SK-N-SH (cell line): ENCODE data around the gene CIDEC. TPM values are rescaled to one million over a fixed set of nuclear protein-coding genes. Genes with fewer than 3 reads are reported as not detected.
"Not testable (repeated sequence)": the region's sequence is repeated elsewhere in the genome, so short reads cannot be mapped to it uniquely, and the experiment has no call there.

Experiments used
- CTCF ChIA-PET: fragments of 300-600, 350-600 bp; formaldehyde crosslinking; extraction: SDS; loops from one replicate; lab custom pipeline; 2021; lab: Yijun Ruan, JAX
- POLR2A ChIA-PET: fragments of 350-600 bp; sonication (Branson Sonifier 250); formaldehyde crosslinking; extraction: SDS; loops from one replicate; lab custom pipeline; 2020; ENCODE audit warnings: antibody characterized with exemption, inconsistent platforms; lab: Yijun Ruan, JAX
- DNase-seq: peaks from one replicate; pipeline ENCODE4 v3.0.0; 2012
- H2AFZ ChIP-seq: fragments of 200-600 bp; sonication (generic); 2 replicates; pipeline ENCODE4 v1.8.1; 2016; ENCODE audit warnings: antibody characterized with exemption, mild to moderate bottlenecking, low read depth
- H3F3A ChIP-seq: fragments of 200-600 bp; sonication (generic); replicated peaks from 2 replicates; pipeline ENCODE3; 2016; ENCODE audit warnings: antibody characterized with exemption, mild to moderate bottlenecking; ENCODE audit not compliant: insufficient read depth
- H3K27ac ChIP-seq, 2 experiments: fragments of 200-500 bp in 1 of 2; fragments of 200-600 bp in 1 of 2; sonication (Bioruptor generic) in 1 of 2; sonication (generic), shearing (Covaris generic) in 1 of 2; 2 replicates each; pipeline versions ENCODE4 v1.5.1 to v1.6.1; 2014 to 2016; ENCODE audit warnings: low read depth in 2 of 2, inconsistent platforms in 1 of 2, low read length in 1 of 2, mild to moderate bottlenecking in 1 of 2, mixed read lengths in 1 of 2
- H3K27me3 ChIP-seq: fragments of 200-600 bp; sonication (generic), shearing (Covaris generic); 2 replicates; pipeline ENCODE4 v1.6.1; 2016; ENCODE audit warnings: mixed run types; ENCODE audit not compliant: insufficient read depth
- H3K36me3 ChIP-seq, 2 experiments: fragments of 200-500 bp in 1 of 2; fragments of 200-600 bp in 1 of 2; sonication (Bioruptor generic) in 1 of 2; sonication (generic) in 1 of 2; replicated peaks in 1 of 2; 2 replicates each; pipeline versions ENCODE3 to v1.5.1; 2014 to 2016; ENCODE audit warnings: low read length in 1 of 2, mild to moderate bottlenecking in 1 of 2; ENCODE audit not compliant: insufficient read depth in 2 of 2, control insufficient read depth in 1 of 2
- H3K4me1 ChIP-seq, 2 experiments: fragments of 200-500 bp in 1 of 2; fragments of 200-600 bp in 1 of 2; sonication (Bioruptor generic) in 1 of 2; sonication (generic), shearing (Covaris generic) in 1 of 2; 2 replicates each; pipeline versions ENCODE4 v1.5.1 to v1.6.1; 2014 to 2016; ENCODE audit warnings: low read depth in 1 of 2, low read length in 1 of 2, mixed run types in 1 of 2; ENCODE audit not compliant: insufficient read depth in 2 of 2, control insufficient read depth in 1 of 2
- H3K4me2 ChIP-seq: fragments of 200-600 bp; sonication (generic), shearing (Covaris generic); 2 replicates; pipeline ENCODE4 v1.6.1; 2017; ENCODE audit warnings: mixed run types
- H3K4me3 ChIP-seq, 2 experiments: fragments of 200-500 bp in 1 of 2; fragments of 200-600 bp in 1 of 2; sonication (Bioruptor generic) in 1 of 2; sonication (generic), shearing (Covaris generic) in 1 of 2; 2 replicates each; pipeline versions ENCODE4 v1.5.1 to v1.8.1; 2014 to 2016; ENCODE audit warnings: low read depth in 2 of 2, inconsistent platforms in 1 of 2, low read length in 1 of 2, mild to moderate bottlenecking in 1 of 2, mixed read lengths in 1 of 2, moderate library complexity in 1 of 2
- H3K79me2 ChIP-seq: fragments of 200-600 bp; sonication (generic); 2 replicates; pipeline ENCODE4 v1.8.1; 2017; ENCODE audit warnings: mild to moderate bottlenecking; ENCODE audit not compliant: insufficient read depth
- H3K9ac ChIP-seq: fragments of 200-600 bp; sonication (generic); 2 replicates; pipeline ENCODE4 v1.6.1; 2017; ENCODE audit warnings: mixed run types
- H3K9me2 ChIP-seq: fragments of 200-600 bp; sonication (generic); 2 replicates; pipeline ENCODE4 v1.6.1; 2017; ENCODE audit warnings: mixed run types
- H3K9me3 ChIP-seq: fragments of 200-600 bp; sonication (generic); 2 replicates; pipeline ENCODE4 v1.6.1; 2017; ENCODE audit warnings: mixed run types, mild to moderate bottlenecking, moderate library complexity
- H4K20me1 ChIP-seq: fragments of 200-600 bp; sonication (generic); 2 replicates; pipeline ENCODE4 v1.6.1; 2017; ENCODE audit warnings: mild to moderate bottlenecking, mixed run types; ENCODE audit not compliant: insufficient read depth
- CTCF ChIP-seq: fragments of 200-600 bp; sonication (generic); IDR thresholded peaks from 2 replicates; pipeline ENCODE4 v1.6.1; 2017; ENCODE audit warnings: antibody characterized with exemption, mild to moderate bottlenecking, moderate library complexity
- FOXM1 ChIP-seq: IDR thresholded peaks from 2 replicates; pipeline ENCODE4 v1.4.0; 2012; ENCODE audit warnings: low read depth, mild to moderate bottlenecking
- PBX3 ChIP-seq: IDR thresholded peaks from 2 replicates; pipeline ENCODE4; 2012
- RAD21 ChIP-seq: IDR thresholded peaks from 2 replicates; pipeline ENCODE4 v1.6.1; 2012; ENCODE audit warnings: mild to moderate bottlenecking, low read length
- RCOR1 ChIP-seq: fragments of 150-350 bp; IDR thresholded peaks from 2 replicates; pipeline ENCODE4 v1.6.1; 2017; ENCODE audit warnings: antibody characterized with exemption, low read length
- RXRA ChIP-seq: IDR thresholded peaks from 2 replicates; pipeline ENCODE4 v1.4.0; 2012; ENCODE audit warnings: low read depth, mild to moderate bottlenecking, borderline replicate concordance
- SMC3 ChIP-seq: IDR thresholded peaks from 2 replicates; pipeline ENCODE4 v1.6.1; 2012; ENCODE audit warnings: low read depth, low read length, improper control_type of control experiment
- TAF1 ChIP-seq: IDR thresholded peaks from 2 replicates; pipeline ENCODE4 v1.6.1; 2012; ENCODE audit warnings: low read depth, mild to moderate bottlenecking, low read length, moderate library complexity, borderline replicate concordance
- TCF12 ChIP-seq: IDR thresholded peaks from 2 replicates; pipeline ENCODE4 v1.4.0; 2012
- TEAD4 ChIP-seq: IDR thresholded peaks from 2 replicates; pipeline ENCODE4 v1.4.0; 2012; ENCODE audit warnings: mild to moderate bottlenecking, borderline replicate concordance; ENCODE audit not compliant: insufficient read depth
- USF2 ChIP-seq: fragments of 150-350 bp; IDR thresholded peaks from 2 replicates; pipeline ENCODE4 v1.6.1; 2017; ENCODE audit warnings: antibody characterized with exemption, low read length, low read depth, borderline replicate concordance
- WGBS: methylation state at CpG from one replicate; pipeline ENCODE4 v1.1.6; 2017; ENCODE audit warnings: low lambda C conversion rate; 5-methylcytosine and 5-hydroxymethylcytosine counted together
- polyA plus RNA-seq, 3 experiments: library from polyadenylated mRNA; depleted of rRNA; stranded (reverse); fragments of >200 nt; gene quantifications; 2 replicates each; pipeline ENCODE4 v1.2.3, GENCODE V29; 2012

Gene CIDEC
- polyA plus RNA-seq, 1 of the 3 experiments (the other 2 are of a cell fraction) = not detected

GRCh38 chr3:9848860-9849259 lies 31.2 kb downstream of the CIDEC start:
- ChIA-PET CTCF (interaction anchor here (0.6 to 2.1 kb wide), 12 partner anchors 14 to 439 kb away, joined by 3 to 8 read pairs (median 4); partner anchors contain the start of gene CRELD1), POLR2A (interaction anchor here (0.6 to 1.2 kb wide), 2 partner anchors 43 to 65 kb away, joined by 3 read pairs; no protein-coding TSS in a partner anchor)
- H3K36me3 ChIP-seq, H3K9me3 ChIP-seq, H3F3A ChIP-seq, H3K9me2 ChIP-seq, H3K4me1 ChIP-seq, H4K20me1 ChIP-seq, H3K27ac ChIP-seq, H3K4me2 ChIP-seq, H3K9ac ChIP-seq, H2AFZ ChIP-seq, DNase-seq, H3K79me2 ChIP-seq, H3K27me3 ChIP-seq: not testable (repeated sequence)
- peak overlapping the region in 1 of 2 experiments; percentile 13; a peak in 1 of 4 replicates for H3K4me3 ChIP-seq
- peak; percentile 74 for TF ChIP-seq CTCF
- TF ChIP-seq RAD21 = peak; percentile 62
- TF ChIP-seq SMC3 = peak; percentile 46
- TF ChIP-seq PBX3 = peak; percentile 9; the same call in 1 of the 2 replicates
- peak; percentile 32; the same call in 1 of the 2 replicates for TF ChIP-seq TCF12
- 41% methylated on average over 4 of the region's 4 CpGs for WGBS

- H3F3A ChIP-seq, H3K27me3 ChIP-seq, H2AFZ ChIP-seq, DNase-seq, H3K4me1 ChIP-seq, H3K79me2 ChIP-seq, POLR2A ChIA-PET, H3K36me3 ChIP-seq, H3K27ac ChIP-seq, H3K9me2 ChIP-seq, H3K9me3 ChIP-seq, H4K20me1 ChIP-seq, H3K9ac ChIP-seq, H3K4me3 ChIP-seq, H3K4me2 ChIP-seq: not testable (repeated sequence)
- WGBS = 58% methylated on average over 7 of the region's 9 CpGs
- CTCF ChIA-PET = interaction anchor here (0.5 to 2.1 kb wide), 5 partner anchors 17 to 440 kb away, joined by 3 to 8 read pairs (median 5); partner anchors contain the start of gene CRELD1
Measured at GRCh38 chr3:9847870-9848269, 32.2 kb downstream of the CIDEC start.

- WGBS = 93% methylated on average over 6 of the region's 6 CpGs
- no peak overlapping the region for H3K4me2 ChIP-seq
- CTCF ChIA-PET = interaction anchor here (0.5 to 2.3 kb wide), 5 partner anchors 51 to 100 kb away, joined by 3 to 11 read pairs (median 3); no protein-coding TSS in a partner anchor
- no peak for TF ChIP-seq TEAD4
- no peak for TF ChIP-seq TAF1
- TF ChIP-seq FOXM1 = no peak
- no peak for TF ChIP-seq USF2
- no peak for TF ChIP-seq RCOR1
- no peak for TF ChIP-seq RXRA
- TF ChIP-seq RAD21 = no peak
- TF ChIP-seq, all 33 proteins: peak for 0
- H3K27ac ChIP-seq = no peak overlapping the region
- H4K20me1 ChIP-seq = no peaks in the 10 kb centered on the region
- no peaks in the 10 kb centered on the region for H3K27me3 ChIP-seq
- H3K9me2 ChIP-seq = no peaks in the 10 kb centered on the region
- no peaks in the 10 kb centered on the region for H3K9me3 ChIP-seq
- no peak overlapping the region for H2AFZ ChIP-seq
- H3K4me1 ChIP-seq = peaks cover 5% of the 10 kb centered on the region in 2 experiments; a peak in 2 of 4 replicates
- peaks cover 3% of the 10 kb centered on the region for H3F3A ChIP-seq
- peaks cover 13% of the 10 kb centered on the region; the same call in 1 of the 2 replicates for H3K79me2 ChIP-seq
- no peak overlapping the region for H3K9ac ChIP-seq
- POLR2A ChIA-PET = no interaction called here
- no peak for DNase-seq
- peaks cover 0 to under 1% of the 10 kb centered on the region in 2 experiments for H3K36me3 ChIP-seq
- H3K4me3 ChIP-seq = no peak overlapping the region
Measured at GRCh38 chr3:9846931-9847488, 33.0 kb downstream of the CIDEC start.
